GM19463 (cell line): Measurements from ENCODE around the gene LDLRAD1.
"Not testable (repeated sequence)": the region's sequence is repeated elsewhere in the genome, so short reads cannot be mapped to it uniquely, and the experiment has no call there.

ENCODE experiments used
- ATAC-seq: cut with Tn5 transposase; IDR thresholded peaks from one replicate; pipeline ENCODE4 v1.9.1; 2021; ENCODE audit warnings: mild to moderate bottlenecking, moderate library complexity; ENCODE audit not compliant: unreplicated experiment

The LDLRAD1 gene

DNA sequence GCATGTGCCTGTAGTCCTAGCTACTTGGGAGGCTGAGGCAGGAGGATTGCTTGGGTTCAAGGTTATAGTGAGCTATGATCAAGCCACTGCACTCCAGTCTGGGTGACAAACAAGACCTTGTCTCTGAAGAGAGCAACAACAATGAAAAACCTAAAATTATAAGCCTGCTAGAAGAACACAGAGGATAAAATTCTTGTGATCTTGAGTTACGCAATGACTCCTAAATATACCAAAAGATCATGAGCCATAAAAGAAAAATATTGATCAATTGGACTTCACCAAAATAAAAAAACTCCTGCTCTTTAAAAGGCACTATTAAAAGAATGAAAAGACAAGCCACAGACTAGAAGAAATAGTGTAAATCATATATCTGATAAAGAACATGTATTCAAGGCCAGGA lies 22.3 kb downstream of the LDLRAD1 start:
- ATAC-seq = no peak

DNA sequence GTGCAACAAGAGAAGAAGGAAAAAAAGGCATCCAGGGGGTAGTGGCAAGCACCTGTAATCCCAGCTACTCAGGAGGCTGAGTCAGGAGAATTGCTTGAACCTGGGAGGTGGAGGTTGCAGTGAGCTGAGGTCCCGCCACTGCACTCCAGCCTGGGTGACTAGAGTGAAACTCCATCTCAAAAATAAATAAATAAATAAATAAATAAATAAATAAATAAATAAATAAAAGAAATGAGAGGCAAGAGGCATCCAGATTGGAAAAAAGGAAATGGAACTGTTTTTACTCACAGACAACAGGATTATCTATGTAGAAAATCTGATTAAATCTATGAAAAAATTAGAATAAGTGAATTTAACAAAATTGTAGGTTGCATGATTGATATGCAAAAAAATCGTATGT lies 23.5 kb downstream of the LDLRAD1 start:
- not testable (repeated sequence) for ATAC-seq

DNA sequence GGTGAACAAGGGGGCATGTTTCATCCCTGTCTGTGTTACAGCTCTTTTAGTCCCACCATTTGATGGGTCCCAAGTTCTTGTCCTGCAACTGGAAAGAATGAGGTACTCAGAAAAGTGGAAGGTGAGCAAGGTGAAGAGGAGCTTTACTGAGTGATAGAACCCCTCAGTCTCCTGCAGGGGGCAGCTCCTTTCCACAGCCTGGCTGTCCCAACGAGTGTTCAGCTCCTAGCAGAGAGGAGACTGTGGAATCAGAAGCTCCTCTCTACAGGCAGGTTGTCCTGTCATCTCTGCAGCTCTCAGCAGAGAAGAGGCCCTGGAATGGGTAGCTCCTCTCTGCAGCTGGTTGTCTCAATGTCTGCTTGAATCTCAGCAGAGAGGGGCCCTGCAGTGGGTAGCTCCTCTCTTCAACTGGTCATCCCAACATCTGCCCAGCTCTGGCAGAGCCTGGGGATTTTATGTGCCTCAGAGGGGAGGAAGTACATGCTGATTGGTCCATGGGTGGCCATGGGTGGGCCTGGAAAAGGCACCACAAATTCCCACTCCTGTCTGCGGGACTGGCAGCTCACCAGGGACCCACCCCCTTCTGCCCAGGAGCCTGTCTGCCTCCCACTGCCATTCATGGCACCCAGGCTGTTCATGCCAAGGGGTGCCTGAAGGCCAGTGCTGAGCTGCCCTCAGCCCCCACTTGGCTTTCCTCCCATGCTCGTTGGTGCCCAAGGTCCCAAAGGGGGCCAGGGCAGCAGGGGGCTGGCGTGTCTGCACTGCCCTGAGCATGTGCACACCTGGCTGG lies 25.7 kb downstream of the LDLRAD1 start:
- ATAC-seq = no peak

DNA sequence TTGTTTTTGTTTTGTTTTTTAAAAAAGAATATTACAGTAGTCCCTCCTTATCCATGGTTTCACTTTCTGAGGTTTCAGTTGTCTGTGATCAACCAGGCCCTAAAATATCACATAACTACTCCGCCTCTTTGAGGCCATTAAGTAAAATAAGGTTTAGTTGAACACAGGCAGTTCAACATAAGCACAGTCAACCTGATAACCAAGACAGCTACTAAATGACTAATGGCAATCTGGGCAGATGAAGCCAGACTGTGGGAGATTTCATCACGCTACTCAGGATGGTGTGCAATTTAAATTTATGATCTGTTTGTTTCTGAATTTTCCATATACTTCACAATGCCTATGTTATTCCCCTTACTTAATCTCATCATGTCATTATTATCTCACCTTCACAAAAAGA lies 30.1 kb downstream of the LDLRAD1 start:
- no peak for ATAC-seq

DNA sequence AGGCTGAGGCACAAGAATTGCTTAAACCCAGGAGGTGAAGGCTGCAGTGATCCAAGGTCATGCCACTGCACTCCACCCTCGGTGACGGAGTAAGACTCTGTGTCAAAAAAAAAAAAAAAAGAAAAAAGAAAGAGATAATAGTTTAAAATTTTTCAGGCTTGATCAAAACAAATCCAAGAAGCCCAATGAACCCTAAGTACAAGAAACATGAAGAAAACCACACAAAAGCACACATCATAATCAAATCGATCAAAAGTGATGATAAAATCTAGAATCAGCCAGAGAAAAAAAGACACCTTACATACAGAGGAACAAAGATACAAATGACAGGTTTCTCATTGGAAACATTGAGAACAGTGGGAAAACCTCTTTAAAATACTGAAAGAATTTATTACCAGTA lies 31.5 kb downstream of the LDLRAD1 start:
- ATAC-seq = no peak

DNA sequence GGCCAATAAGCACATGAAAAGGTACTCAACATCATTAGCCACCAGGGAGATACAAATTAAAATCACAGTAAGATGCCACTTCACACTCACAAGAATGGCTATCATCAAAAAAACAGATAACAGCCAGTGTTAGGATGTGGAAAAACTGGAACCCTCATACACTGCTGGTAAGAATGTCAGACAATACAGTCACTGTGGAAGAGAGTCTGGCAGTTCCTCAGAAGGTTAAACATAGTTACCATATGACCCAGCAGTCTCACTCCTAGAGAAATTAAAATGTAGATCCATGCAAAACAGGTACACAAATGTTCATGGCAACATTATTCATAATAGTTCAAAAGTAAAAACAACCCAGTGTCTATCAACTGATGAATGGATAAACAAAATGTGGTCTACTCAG lies 33.3 kb downstream of the LDLRAD1 start:
- no peak for ATAC-seq

GRCh38 chr1:53982763-53983104 lies 35.3 kb downstream of the LDLRAD1 start:
- no peak for ATAC-seq

- ATAC-seq = no peak
These were observed 35.8 kb downstream of the LDLRAD1 start for GRCh38 chr1:53982034-53982762.

DNA sequence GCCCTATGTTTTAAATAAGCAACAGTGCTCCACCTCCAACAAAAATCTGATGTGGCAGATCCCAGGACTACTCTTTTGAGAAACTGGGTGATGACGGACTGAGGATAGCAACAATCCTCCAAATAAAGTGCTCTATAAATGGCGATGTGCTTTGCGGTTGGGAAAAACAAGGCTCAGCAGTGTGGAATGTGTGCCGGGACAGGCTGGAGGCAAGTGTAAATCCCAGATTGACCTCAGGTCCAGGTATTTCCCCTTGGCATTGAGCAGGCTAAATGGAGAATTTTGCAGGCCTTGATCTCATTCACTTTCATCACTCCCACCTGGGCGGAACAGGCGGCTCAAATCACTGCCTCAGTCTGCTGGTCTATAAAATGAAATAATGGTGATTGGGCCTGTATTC lies 36.8 kb downstream of the LDLRAD1 start:
- no peak for ATAC-seq

- ATAC-seq = no peak
These were observed 38.1 kb downstream of the LDLRAD1 start for GRCh38 chr1:53979712-53980450.

DNA sequence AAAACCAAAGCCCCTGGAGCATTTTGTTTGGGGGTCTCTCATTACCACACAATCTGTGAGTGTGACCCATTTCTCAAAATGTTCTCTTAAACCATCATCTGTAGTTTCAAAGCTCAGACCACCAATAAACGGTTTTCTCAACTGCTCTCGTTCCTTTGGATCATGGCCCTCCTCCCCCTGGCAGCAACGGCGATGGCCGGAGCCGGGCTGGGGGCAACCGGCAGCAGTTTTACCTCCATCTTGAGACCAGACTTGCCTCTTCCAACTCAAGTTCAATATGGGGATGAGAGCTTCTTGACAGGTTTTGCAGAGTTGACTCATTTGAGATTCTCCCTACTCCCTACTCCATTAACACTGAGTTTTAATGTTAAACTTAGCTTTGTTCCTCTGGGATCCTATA lies 42.1 kb downstream of the LDLRAD1 start:
- ATAC-seq = no peak

- ATAC-seq = no peak
These were observed 46.3 kb downstream of the LDLRAD1 start for GRCh38 chr1:53971718-53972117.

- not testable (repeated sequence) for ATAC-seq
These were observed 48.7 kb downstream of the LDLRAD1 start for GRCh38 chr1:53969323-53969722.

DNA sequence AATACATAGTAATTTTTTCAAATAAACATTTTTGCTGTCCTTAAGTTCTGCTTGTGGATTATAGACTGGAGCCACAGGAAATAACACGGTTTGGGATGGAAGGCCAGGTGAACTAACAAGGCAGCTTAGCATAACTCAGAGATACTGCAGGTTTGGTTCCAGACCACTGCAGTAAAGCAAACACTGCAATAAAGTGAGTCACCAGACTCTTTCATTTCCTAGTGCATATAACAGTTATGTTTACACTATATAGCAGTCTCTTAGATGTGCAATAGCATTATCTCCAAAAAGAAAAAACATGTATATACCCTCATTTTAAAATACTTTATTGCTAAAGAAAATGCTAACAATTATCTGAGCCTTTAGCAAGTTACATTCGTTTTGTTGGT lies 49.9 kb downstream of the LDLRAD1 start:
- no peak for ATAC-seq

DNA sequence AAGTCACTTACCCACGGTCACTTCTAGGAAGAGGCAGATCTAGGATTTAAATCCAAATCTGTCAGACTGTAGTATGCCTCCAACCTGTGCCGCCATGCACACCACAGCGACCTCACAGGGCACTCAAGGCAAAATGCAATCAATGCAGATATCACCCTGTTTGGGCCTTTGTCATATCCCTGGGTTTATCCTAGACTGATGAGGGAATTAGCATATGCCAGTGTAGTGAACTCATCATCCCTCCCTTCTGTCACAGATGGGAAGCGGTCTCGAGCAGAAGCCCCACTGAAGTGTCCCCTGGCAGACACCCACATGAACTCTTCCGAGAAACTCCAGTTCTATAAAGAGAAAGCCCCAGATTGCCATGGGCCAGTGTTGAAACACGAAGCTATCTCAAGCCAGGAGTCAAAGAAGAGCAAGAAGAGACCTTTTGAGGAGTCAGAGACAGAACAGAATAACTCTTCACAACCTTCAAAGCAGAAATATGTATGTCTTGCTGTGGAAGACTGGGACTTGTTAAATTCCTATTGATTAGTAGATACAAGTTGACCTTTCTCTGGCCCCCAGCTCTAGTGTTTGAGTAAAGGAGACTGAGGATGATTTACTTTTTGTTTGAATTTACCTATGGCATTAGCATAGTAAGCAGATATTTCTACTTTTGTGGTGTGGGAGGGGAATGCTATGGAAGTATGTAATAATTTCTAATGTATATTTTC lies 50.4 kb downstream of the LDLRAD1 start:
- no peak for ATAC-seq

DNA sequence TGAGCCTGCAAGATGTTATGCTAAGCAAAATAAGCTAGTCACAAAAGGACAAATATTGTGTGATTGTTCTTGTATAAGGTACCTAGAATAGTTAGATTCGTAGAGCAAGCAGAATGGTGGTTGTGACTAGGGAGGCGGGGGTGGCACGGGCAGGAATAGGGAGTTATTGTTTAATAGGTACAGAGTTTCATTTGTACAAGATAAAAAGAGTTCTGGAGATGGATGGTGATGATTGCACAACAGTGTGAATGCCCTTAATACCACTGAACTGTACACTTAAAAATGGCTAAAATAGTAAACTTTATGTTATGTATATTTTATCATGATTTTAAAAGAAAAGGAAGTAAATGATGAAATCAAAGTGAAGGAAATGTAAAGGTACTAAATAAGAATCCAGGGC lies 51.2 kb downstream of the LDLRAD1 start:
- no peak for ATAC-seq

- no peak for ATAC-seq
These were observed 53.9 kb downstream of the LDLRAD1 start for GRCh38 chr1:53964109-53964508.

DNA sequence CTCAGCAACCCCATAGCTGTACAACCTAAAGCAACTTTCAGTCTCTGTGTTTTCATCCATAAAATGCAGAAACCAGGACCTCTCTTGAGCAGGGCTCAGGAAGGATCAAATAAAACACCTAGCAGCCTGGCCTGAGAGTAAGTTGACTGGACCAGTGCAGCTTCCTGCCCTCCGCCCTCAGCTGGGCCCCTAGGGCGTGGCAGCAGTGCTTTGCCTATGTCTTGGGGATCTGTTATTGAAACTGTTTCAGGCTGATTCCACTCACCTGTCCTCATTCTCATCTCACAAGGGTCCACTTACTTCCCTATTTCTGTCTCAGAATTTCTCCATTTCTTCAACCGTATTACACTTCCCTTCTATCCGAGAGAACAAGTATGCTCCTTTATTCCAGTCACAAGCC lies 54.5 kb downstream of the LDLRAD1 start:
- ATAC-seq = no peak

DNA sequence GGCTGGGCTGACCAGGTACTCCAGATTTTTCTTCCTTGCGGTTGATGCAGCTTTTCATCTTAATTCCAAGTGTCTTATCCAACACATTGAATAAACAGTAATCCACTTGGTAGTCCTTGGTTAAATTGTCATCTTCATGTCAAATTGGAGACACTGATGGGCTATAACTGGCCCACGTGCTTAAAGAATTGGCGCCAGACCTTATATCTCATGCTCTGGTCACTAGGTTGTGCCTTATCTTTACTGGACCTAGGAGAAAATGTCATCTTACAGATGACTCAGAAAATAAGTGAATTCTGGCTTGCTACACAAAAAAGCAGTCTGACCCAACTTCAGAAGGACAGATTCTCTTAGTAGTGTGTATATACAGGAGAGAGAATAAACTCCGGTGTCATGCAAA lies 55.6 kb downstream of the LDLRAD1 start:
- no peak for ATAC-seq

GRCh38 chr1:53959664-53960250 lies 58.2 kb downstream of the LDLRAD1 start:
- no peak for ATAC-seq
